Mesenchymal stem cell (in vitro differentiated cells and primary cell): ENCODE measurements around the gene GLA.

Experiments
- DNase-seq: peaks from one replicate; pipeline ENCODE4 v3.0.0-alpha.2; 2013
- H2AFZ ChIP-seq: one replicate; pipeline ENCODE4 v1.6.1; 2013; ENCODE audit warnings: low read depth, mild to moderate bottlenecking, control low read depth, inconsistent platforms, low read length, moderate library complexity
- H2AK5ac ChIP-seq: 2 replicates; pipeline ENCODE4 v1.6.1; 2013; ENCODE audit warnings: low read length, moderate library complexity, mild to moderate bottlenecking, inconsistent platforms; ENCODE audit not compliant: severe bottlenecking
- H2BK120ac ChIP-seq: one replicate; pipeline ENCODE4 v1.6.1; 2013; ENCODE audit warnings: low read depth, mild to moderate bottlenecking, inconsistent platforms, low read length, moderate library complexity
- H2BK12ac ChIP-seq, 2 experiments: one replicate each; pipeline ENCODE4 v1.6.1; 2013; ENCODE audit warnings: inconsistent platforms in 2 of 2, low read length in 2 of 2, mild to moderate bottlenecking in 2 of 2, moderate library complexity in 2 of 2, control low read depth in 1 of 2
- H2BK15ac ChIP-seq: one replicate; pipeline ENCODE4 v1.6.1; 2013; ENCODE audit warnings: mild to moderate bottlenecking, low read depth, inconsistent platforms; ENCODE audit not compliant: poor library complexity, severe bottlenecking
- H2BK5ac ChIP-seq: 2 replicates; pipeline ENCODE4 v1.6.1; 2013; ENCODE audit warnings: low read depth, mild to moderate bottlenecking, low read length, control low read depth, inconsistent platforms; ENCODE audit not compliant: poor library complexity, severe bottlenecking
- H3K14ac ChIP-seq, 2 experiments: one replicate each; pipeline ENCODE4 v1.6.1; 2013; ENCODE audit warnings: inconsistent platforms in 2 of 2, low read length in 2 of 2, control low read depth in 1 of 2, mild to moderate bottlenecking in 1 of 2, moderate library complexity in 1 of 2
- H3K18ac ChIP-seq, 2 experiments: one replicate each; pipeline ENCODE4 v1.6.1; 2013; ENCODE audit warnings: inconsistent platforms in 2 of 2, low read length in 2 of 2, control low read depth in 1 of 2, low read depth in 1 of 2, mild to moderate bottlenecking in 1 of 2
- H3K23ac ChIP-seq, 2 experiments: one replicate each; pipeline ENCODE4 v1.6.1; 2013; ENCODE audit warnings: inconsistent platforms in 2 of 2, low read length in 2 of 2, mild to moderate bottlenecking in 2 of 2, moderate library complexity in 2 of 2, control low read depth in 1 of 2
- H3K27ac ChIP-seq: 2 replicates; pipeline ENCODE4 v1.5.1; 2013; ENCODE audit warnings: mild to moderate bottlenecking, moderate library complexity, low read length, control low read depth, inconsistent platforms; ENCODE audit not compliant: poor library complexity, severe bottlenecking
- H3K27me3 ChIP-seq, 2 experiments: 2 replicates each; pipeline versions ENCODE4 v1.6.1 to v1.7.0; 2013; ENCODE audit warnings: low read length in 2 of 2, mild to moderate bottlenecking in 2 of 2, moderate library complexity in 2 of 2, control low read depth in 1 of 2, inconsistent platforms in 1 of 2; ENCODE audit not compliant: control insufficient read depth in 1 of 2, insufficient read depth in 1 of 2
- H3K36me3 ChIP-seq, 2 experiments: 2 replicates each; pipeline versions ENCODE4 v1.6.1 to v1.7.0; 2013; ENCODE audit warnings: low read length in 2 of 2, control low read depth in 1 of 2, inconsistent platforms in 1 of 2, low read depth in 1 of 2, mild to moderate bottlenecking in 1 of 2; ENCODE audit not compliant: insufficient read depth in 2 of 2, control insufficient read depth in 1 of 2
- H3K4ac ChIP-seq, 2 experiments: one replicate each; pipeline ENCODE4 v1.6.1; 2013; ENCODE audit warnings: inconsistent platforms in 2 of 2, low read length in 2 of 2, mild to moderate bottlenecking in 2 of 2, moderate library complexity in 2 of 2, control low read depth in 1 of 2, low read depth in 1 of 2
- H3K4me1 ChIP-seq: 2 replicates; pipeline ENCODE4 v1.6.1; 2013; ENCODE audit warnings: low read depth, low read length, control low read depth; ENCODE audit not compliant: control insufficient read depth, insufficient read depth
- H3K4me2 ChIP-seq: 2 replicates; pipeline ENCODE4 v1.6.1; 2013; ENCODE audit warnings: low read length, mild to moderate bottlenecking, inconsistent platforms; ENCODE audit not compliant: poor library complexity, severe bottlenecking
- H3K4me3 ChIP-seq, 2 experiments: 2 replicates each; pipeline versions ENCODE4 v1.5.1 to v1.7.0; 2013; ENCODE audit warnings: low read length in 2 of 2, mild to moderate bottlenecking in 2 of 2, control low read depth in 1 of 2, low read depth in 1 of 2; ENCODE audit not compliant: insufficient read depth in 1 of 2
- H3K79me1 ChIP-seq: replicated peaks from 2 replicates; pipeline ENCODE4 v1.6.1; 2013; ENCODE audit warnings: mild to moderate bottlenecking, control low read depth, low read length, inconsistent platforms; ENCODE audit not compliant: poor library complexity, severe bottlenecking
- H3K9ac ChIP-seq: 2 replicates; pipeline ENCODE4 v1.7.0; 2013; ENCODE audit warnings: mild to moderate bottlenecking, low read length, moderate library complexity
- H3K9me3 ChIP-seq: 2 replicates; pipeline ENCODE4 v1.7.0; 2013; ENCODE audit warnings: mild to moderate bottlenecking, low read length; ENCODE audit not compliant: control insufficient read depth
- H4K8ac ChIP-seq: one replicate; pipeline ENCODE4 v1.6.1; 2013; ENCODE audit warnings: inconsistent platforms, mild to moderate bottlenecking, low read length, moderate library complexity
- H4K91ac ChIP-seq: one replicate; pipeline ENCODE4 v1.6.1; 2013; ENCODE audit warnings: mild to moderate bottlenecking, low read length, inconsistent platforms
- WGBS: methylation state at CpG from one replicate; pipeline ENCODE4 v1.1.7; 2013; ENCODE audit warnings: mixed read lengths; 5-methylcytosine and 5-hydroxymethylcytosine counted together

GLA gene

GRCh38 chrX:101359966-101360365 is 47.8 kb downstream of the GLA start:
- Histone ChIP-seq H4K91ac (no peak overlapping the region), H2BK15ac (no peak overlapping the region), H4K8ac (no peak overlapping the region), H2BK120ac (no peak overlapping the region), H3K36me3 (no peaks in the 10 kb centered on the region), H3K14ac (no peak overlapping the region), H3K23ac (no peak overlapping the region), H3K4me2 (no peak overlapping the region), H3K4ac (no peak overlapping the region), H3K18ac (no peak overlapping the region), H3K9me3 (no peaks in the 10 kb centered on the region), H3K27ac (no peak overlapping the region), H3K4me3 (no peak overlapping the region), H3K9ac (no peak overlapping the region), H2AK5ac (no peak overlapping the region), H3K79me1 (no peaks in the 10 kb centered on the region), H2BK12ac (no peak overlapping the region), H2BK5ac (no peak overlapping the region), H2AFZ (no peak overlapping the region), H3K4me1 (peaks cover 1% of the 10 kb centered on the region), H3K27me3 (peaks cover 0 to 51% of the 10 kb centered on the region in 2 experiments)
- DNase-seq, result no peak
- WGBS, result no CpG with 5 or more reads among the region's 1 CpG

- no peak overlapping the region for H3K4ac ChIP-seq
- no peak overlapping the region for H3K4me2 ChIP-seq
- H3K9ac ChIP-seq, result no peak overlapping the region
- 40% methylated on average over 4 of the region's 5 CpGs for WGBS
- H4K91ac ChIP-seq, result no peak overlapping the region
- H3K4me3 ChIP-seq, result no peak overlapping the region
- H3K14ac ChIP-seq, result no peak overlapping the region
- no peak overlapping the region for H2BK120ac ChIP-seq
- H3K27me3 ChIP-seq, result peaks cover 0 to 49% of the 10 kb centered on the region in 2 experiments
- no peak overlapping the region for H2BK5ac ChIP-seq
- H3K36me3 ChIP-seq, result no peaks in the 10 kb centered on the region
- H2AFZ ChIP-seq, result no peak overlapping the region
- no peaks in the 10 kb centered on the region for H3K9me3 ChIP-seq
- no peak overlapping the region for H2BK15ac ChIP-seq
- DNase-seq, result peak; percentile 28
- no peak overlapping the region for H3K23ac ChIP-seq
- no peak overlapping the region for H4K8ac ChIP-seq
- H3K79me1 ChIP-seq, result no peaks in the 10 kb centered on the region
- H2AK5ac ChIP-seq, result no peak overlapping the region
- no peak overlapping the region for H3K18ac ChIP-seq
- no peak overlapping the region for H2BK12ac ChIP-seq
- H3K27ac ChIP-seq, result no peak overlapping the region
- H3K4me1 ChIP-seq, result peaks cover 1% of the 10 kb centered on the region
These were observed 50.4 kb downstream of the GLA start for GRCh38 chrX:101357166-101357795.

- no peaks in the 10 kb centered on the region for H3K4me1 ChIP-seq
- peak overlapping the region; percentile 80 for H3K9ac ChIP-seq
- no peak overlapping the region for H2BK12ac ChIP-seq
- H4K8ac ChIP-seq, result no peak overlapping the region
- H2BK15ac ChIP-seq, result no peak overlapping the region
- H3K27me3 ChIP-seq, result peaks cover 0 to 11% of the 10 kb centered on the region in 2 experiments
- H3K4ac ChIP-seq, result no peak overlapping the region
- H3K9me3 ChIP-seq, result no peaks in the 10 kb centered on the region
- no peak overlapping the region for H2BK5ac ChIP-seq
- H3K14ac ChIP-seq, result no peak overlapping the region
- H2AFZ ChIP-seq, result no peak overlapping the region
- H3K4me2 ChIP-seq, result peak overlapping the region; percentile 65
- no peak overlapping the region for H2AK5ac ChIP-seq
- DNase-seq, result no peak
- no peak overlapping the region for H3K18ac ChIP-seq
- peaks cover 2% of the 10 kb centered on the region for H3K79me1 ChIP-seq
- H3K23ac ChIP-seq, result no peak overlapping the region
- H3K27ac ChIP-seq, result no peak overlapping the region
- WGBS, result 51% methylated on average over 3 of the region's 4 CpGs
- no peaks in the 10 kb centered on the region for H3K36me3 ChIP-seq
- H2BK120ac ChIP-seq, result no peak overlapping the region
- peak overlapping the region in 1 of 2 experiments; percentile 85 for H3K4me3 ChIP-seq
- H4K91ac ChIP-seq, result no peak overlapping the region
These were observed 58.5 kb downstream of the GLA start for GRCh38 chrX:101349193-101349562.

GRCh38 chrX:101348452-101349192 is 59.1 kb downstream of the GLA start, which contains the start of gene TIMM8A:
TSS of gene TIMM8A (minus strand) at chrX:101348742. CDS start at chrX:101348664, 78 bp downstream.
- peak within 1 kb of the TSS; percentile 80 for H4K91ac ChIP-seq

More at GRCh38 chrX:101348452-101349192, 59.1 kb downstream of the GLA start, which contains the start of gene TIMM8A:
- no peak within 1 kb of the TSS for H2BK15ac ChIP-seq
- H2BK5ac ChIP-seq, result no peak within 1 kb of the TSS
- no peak within 1 kb of the TSS for H2BK120ac ChIP-seq
- peak within 1 kb of the TSS; percentile 80 for H3K9ac ChIP-seq
- H3K4me3 ChIP-seq, result peak within 1 kb of the TSS; percentile 69 to 85
- H2AK5ac ChIP-seq, result no peak within 1 kb of the TSS
- peak within 1 kb of the TSS; percentile 76 for H2AFZ ChIP-seq
- 0% methylated on average over 17 of the region's 55 CpGs for WGBS
- H3K27ac ChIP-seq, result peak within 1 kb of the TSS; percentile 80
- no peak within 1 kb of the TSS for H2BK12ac ChIP-seq
- H3K79me1 ChIP-seq, result peaks cover 2% of the 10 kb centered on the region
- no peak within 1 kb of the TSS for H3K4ac ChIP-seq
- H3K4me1 ChIP-seq, result no peaks in the 10 kb centered on the region
- peak within 1 kb of the TSS; percentile 64 for H4K8ac ChIP-seq
- H3K18ac ChIP-seq, result peak within 1 kb of the TSS; percentile 88 to 93
- H3K27me3 ChIP-seq, result peaks cover 0 to 5% of the 10 kb centered on the region in 2 experiments
- peak within 1 kb of the TSS; percentile 65 for H3K4me2 ChIP-seq
- H3K23ac ChIP-seq, result no peak within 1 kb of the TSS
- no peak within 1 kb of the TSS for H3K14ac ChIP-seq
- no peaks in the 10 kb centered on the region for H3K36me3 ChIP-seq
- H3K9me3 ChIP-seq, result no peaks in the 10 kb centered on the region
- peak; percentile 78 for DNase-seq
